ENCODE data around the gene PDE4B. TPM values are rescaled to one million over a fixed set of nuclear protein-coding genes. Genes with fewer than 3 reads are reported as not detected.
A peak's percentile ranks its signal among the peaks of the same experiment; 100 is the strongest.

The PDE4B gene
- total and polyA plus RNA-seq, 9 of the 15 experiments (the other 6 are each of a cell fraction or from before 2014, with no cell fraction given) = 0.09 TPM; not detected in 8

DNA sequence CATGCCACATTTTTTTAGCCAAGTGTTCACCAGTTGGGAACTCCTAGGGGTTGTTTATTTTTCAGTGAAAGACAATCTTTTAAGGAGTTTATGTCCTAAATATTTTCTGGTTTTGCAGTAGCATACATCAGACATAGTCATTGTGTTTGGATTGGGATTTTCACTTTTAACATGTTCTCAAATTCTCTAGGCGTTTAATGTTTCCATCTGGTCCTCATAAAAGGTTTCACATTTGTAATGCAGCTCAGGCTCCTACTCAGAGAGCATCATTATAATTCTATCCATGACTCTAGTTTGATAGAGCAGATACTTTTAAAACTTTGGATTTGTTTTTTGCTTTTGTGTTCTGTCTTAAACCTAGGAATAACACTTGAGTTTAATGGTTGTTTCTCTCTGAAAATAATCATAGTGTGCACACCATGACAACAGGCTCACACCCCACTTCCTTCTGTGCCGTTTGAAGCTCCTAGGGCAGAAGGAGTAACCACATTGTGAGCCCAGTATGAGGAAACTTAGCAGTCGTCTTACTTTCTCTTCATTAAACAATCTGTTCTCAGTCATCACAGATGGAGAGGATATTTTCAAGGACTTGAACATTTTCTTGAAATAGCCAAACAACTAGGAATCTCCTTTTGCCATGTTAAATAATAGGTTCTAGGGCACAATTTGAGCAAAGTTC lies 219.6 kb downstream of the PDE4B start (continued):
- TF ChIP-seq, protein P1, sequence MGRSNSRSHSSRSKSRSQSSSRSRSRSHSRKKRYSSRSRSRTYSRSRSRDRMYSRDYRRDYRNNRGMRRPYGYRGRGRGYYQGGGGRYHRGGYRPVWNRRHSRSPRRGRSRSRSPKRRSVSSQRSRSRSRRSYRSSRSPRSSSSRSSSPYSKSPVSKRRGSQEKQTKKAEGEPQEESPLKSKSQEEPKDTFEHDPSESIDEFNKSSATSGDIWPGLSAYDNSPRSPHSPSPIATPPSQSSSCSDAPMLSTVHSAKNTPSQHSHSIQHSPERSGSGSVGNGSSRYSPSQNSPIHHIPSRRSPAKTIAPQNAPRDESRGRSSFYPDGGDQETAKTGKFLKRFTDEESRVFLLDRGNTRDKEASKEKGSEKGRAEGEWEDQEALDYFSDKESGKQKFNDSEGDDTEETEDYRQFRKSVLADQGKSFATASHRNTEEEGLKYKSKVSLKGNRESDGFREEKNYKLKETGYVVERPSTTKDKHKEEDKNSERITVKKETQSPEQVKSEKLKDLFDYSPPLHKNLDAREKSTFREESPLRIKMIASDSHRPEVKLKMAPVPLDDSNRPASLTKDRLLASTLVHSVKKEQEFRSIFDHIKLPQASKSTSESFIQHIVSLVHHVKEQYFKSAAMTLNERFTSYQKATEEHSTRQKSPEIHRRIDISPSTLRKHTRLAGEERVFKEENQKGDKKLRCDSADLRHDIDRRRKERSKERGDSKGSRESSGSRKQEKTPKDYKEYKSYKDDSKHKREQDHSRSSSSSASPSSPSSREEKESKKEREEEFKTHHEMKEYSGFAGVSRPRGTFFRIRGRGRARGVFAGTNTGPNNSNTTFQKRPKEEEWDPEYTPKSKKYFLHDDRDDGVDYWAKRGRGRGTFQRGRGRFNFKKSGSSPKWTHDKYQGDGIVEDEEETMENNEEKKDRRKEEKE (IDR thresholded peaks at IDR 0.05; ENCODE audit: borderline replicate concordance in 1 of 2, control insufficient read depth in 1 of 2, low read depth in 2 of 2, low read length in 1 of 2) = no peak
- TF ChIP-seq ZBTB8A (IDR thresholded peaks at IDR 0.05; ENCODE audit: partially characterized antibody) = no peak

DNA sequence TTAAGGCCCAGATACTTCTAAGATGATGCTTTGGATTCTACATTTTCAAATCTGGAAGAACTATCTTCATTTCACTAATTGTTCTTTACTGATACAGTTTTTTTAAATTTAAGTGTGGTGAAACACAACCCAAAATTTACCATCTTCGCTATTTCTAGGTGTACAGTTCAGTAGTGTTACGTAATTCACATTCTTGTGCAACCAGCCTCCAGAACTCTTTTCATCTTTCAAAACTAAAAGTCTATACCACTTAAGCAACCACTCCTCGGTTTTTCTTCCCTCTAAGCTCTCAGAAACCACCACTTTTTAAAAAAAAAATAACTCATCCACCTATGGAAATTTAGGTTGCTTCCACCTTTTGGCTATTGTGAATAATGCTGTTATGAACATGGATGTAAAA lies 220.7 kb downstream of the PDE4B start:
- no peak for DNase-seq (ENCODE audit: extremely low read depth in 1 of 4, low spot score in 3 of 4)
- no peaks in the 10 kb centered on the region for H3K4me1 ChIP-seq (replicated peaks in 1 of 2; ENCODE audit: control insufficient read depth in 2 of 2, insufficient read depth in 2 of 2, low read length in 2 of 2)
- no peak overlapping the region for H3K4me3 ChIP-seq
- POLR2A ChIA-PET = no interaction called here
- in situ Hi-C loops (cut with MboI) = no loop called here
- no peak overlapping the region for H3K27ac ChIP-seq (ENCODE audit: extremely low read depth, low read depth, low read length)
- no peaks in the 10 kb centered on the region for H3K79me2 ChIP-seq (ENCODE audit: control insufficient read depth, insufficient read depth, low read length)
- CTCF ChIA-PET (ENCODE audit: low intra/inter-chr PET ratio) = no interaction called here
- FAIRE-seq = no peak
- no peaks in the 10 kb centered on the region for H3K27me3 ChIP-seq (ENCODE audit: control insufficient read depth in 2 of 2, insufficient read depth in 2 of 2, low read length in 2 of 2)
- TF ChIP-seq CEBPB (tag; IDR thresholded peaks at IDR 0.05) (peak; percentile 65), CEBPG (CRISPR knock-in tag; IDR thresholded peaks at IDR 0.05) (no peak), CEBPG (tag; conservative IDR thresholded peaks at IDR 0.05 in 1 of 2, IDR thresholded peaks at IDR 0.05 in 1 of 2) (0 out of 4 replicates have a peak, but pooled peaks have one; percentile 22 to 24), SPI1 (IDR thresholded peaks at IDR 0.05; ENCODE audit: borderline replicate concordance, low read depth, low read length) (no peak)
- H3K36me3 ChIP-seq (ENCODE audit: control insufficient read depth, insufficient read depth, low read length) = no peaks in the 10 kb centered on the region
- ATAC-seq = no peak
- intact Hi-C loops (cut with micrococcal nuclease) = no loop called here
- H2AFZ ChIP-seq (ENCODE audit: low read depth, low read length) = no peak overlapping the region
- H3K9me3 ChIP-seq (replicated peaks; ENCODE audit: control insufficient read depth, insufficient read depth, low read depth, low read length) = no peaks in the 10 kb centered on the region
- no peaks in the 10 kb centered on the region for H3K9me1 ChIP-seq (ENCODE audit: control insufficient read depth, insufficient read depth, low read length)
- H4K20me1 ChIP-seq (replicated peaks; ENCODE audit: control insufficient read depth, insufficient read depth, low read length) = no peaks in the 10 kb centered on the region
- H3K9ac ChIP-seq (ENCODE audit: insufficient read depth in 1 of 2, low read depth in 2 of 2, low read length in 2 of 2) = no peak overlapping the region
- no TSS peak for BruUV-seq (replicated peaks)
- 3% methylated on average over 3 of the region's 3 CpGs for WGBS (ENCODE audit: insufficient coverage, low coverage, missing lambda C conversion rate)
- no peak overlapping the region for H3K4me2 ChIP-seq (ENCODE audit: insufficient read depth, low read length)
